ENCODE results near the gene TIMM17B. TPM values are rescaled to one million over a fixed set of nuclear protein-coding genes. Genes with fewer than 3 reads are reported as not detected.
A peak's percentile ranks its signal among the peaks of the same experiment; 100 is the strongest.

Gene TIMM17B
- total and polyA plus RNA-seq, 2 donors (not counting 1 experiment from before 2014, with no cell fraction given): 50.0 to 63.9 TPM

- no peak overlapping the region for H2AFZ ChIP-seq (ENCODE audit: insufficient read depth, low read depth, low read length, poor library complexity, severe bottlenecking)
- H3K9me3 Mint-ChIP-seq (ENCODE audit: insufficient read depth): no peaks in the 10 kb centered on the region
- peaks cover 69 to 78% of the 10 kb centered on the region in 2 donors for H3K4me1 ChIP-seq (ENCODE audit: control insufficient read depth in 2 of 2, insufficient read depth in 2 of 2, low read length in 2 of 2)
- H3K79me2 ChIP-seq (ENCODE audit: control insufficient read depth, insufficient read depth, low read length): peaks cover 68% of the 10 kb centered on the region
- H3K4me2 ChIP-seq (replicated peaks; ENCODE audit: low read depth, low read length, poor library complexity, severe bottlenecking): peak overlapping the region; percentile 77
- H3K4me3 Mint-ChIP-seq: peak overlapping the region; percentile 84
- H3K27me3 Mint-ChIP-seq: no peaks in the 10 kb centered on the region
- H3K36me3 ChIP-seq (replicated peaks in 1 of 2; ENCODE audit: control extremely low read depth in 1 of 2, control insufficient read depth in 1 of 2, extremely low read depth in 1 of 2, insufficient read depth in 2 of 2, low read length in 1 of 2): peaks cover 0 to 14% of the 10 kb centered on the region in 2 experiments
- no peaks in the 10 kb centered on the region for H4K20me1 ChIP-seq (ENCODE audit: control insufficient read depth, insufficient read depth, low read length, poor library complexity, severe bottlenecking)
- ChIA-PET CTCF (interaction anchor here (0.7 to 3.4 kb wide), 6 partner anchors 13 to 293 kb away, joined by 3 to 18 read pairs (median 4); partner anchors contain the start of genes KCND1 and WAS), POLR2A (interaction anchor here (0.6 to 5.6 kb wide), 9 partner anchors 12 to 264 kb away, joined by 3 to 101 read pairs (median 4); partner anchors contain the start of genes OTUD5, PIM2 and SLC35A2)
- peak overlapping the region; percentile 99 for H3K27ac Mint-ChIP-seq
- peak overlapping the region; percentile 99 for H3K27ac ChIP-seq (ENCODE audit: low read length in 2 of 2)
- DNase-seq: no peak
- peaks cover 80% of the 10 kb centered on the region for H3K4me1 Mint-ChIP-seq
- ATAC-seq (ENCODE audit: low read depth): no peak
- H3K4me3 ChIP-seq (ENCODE audit: control extremely low read depth in 1 of 5, extremely low read depth in 1 of 5, insufficient read depth in 1 of 5, low read depth in 2 of 5, low read length in 4 of 5): peak overlapping the region in 1 of 5 experiments; percentile 51
- TF ChIP-seq EZH2 (IDR thresholded peaks at IDR 0.05; ENCODE audit: borderline replicate concordance, insufficient read depth, low read depth, low read length, poor library complexity, severe bottlenecking) (no peak), CTCF (IDR thresholded peaks at IDR 0.05) (no peak)
- H3K9me3 ChIP-seq (ENCODE audit: control extremely low read depth in 1 of 3, control insufficient read depth in 2 of 3, insufficient read depth in 1 of 3, low read length in 2 of 3): no peaks in the 10 kb centered on the region
- no CpG with 5 or more reads among the region's 2 CpGs for WGBS (ENCODE audit: insufficient coverage)
- H3K27me3 ChIP-seq (replicated peaks in 1 of 4; ENCODE audit: control extremely low read depth in 1 of 4, control insufficient read depth in 3 of 4, insufficient read depth in 4 of 4, low read length in 3 of 4): no peaks in the 10 kb centered on the region
- intact Hi-C loops (cut with micrococcal nuclease): no loop called here
- peak overlapping the region; percentile 69 for H3K9ac ChIP-seq (ENCODE audit: low read length)
Observed at GRCh38 chrX:48940404-48940955, 42.9 kb upstream of the TIMM17B start.

Data from B cell (primary cell).